SK-N-SH treated with all-trans-retinoic acid at 6 μM for 48 hours (cell line): ENCODE data around the gene FNDC8.

Source experiments
- ATAC-seq: fragments of 200-7000 bp; cut with Tn5 transposase; 3 replicates; pipeline ENCODE4 v1.9.1; 2020; ENCODE audit warnings: mild to moderate bottlenecking, moderate library complexity
- ARNTL ChIP-seq: fragments of 450-650 bp; formaldehyde crosslinking; IDR thresholded peaks from 2 replicates; pipeline ENCODE4 v1.5.0; 2020; ENCODE audit warnings: low read depth, mild to moderate bottlenecking, moderate library complexity, borderline replicate concordance
- BACH2 ChIP-seq: fragments of 250-450 bp; sonication (Bioruptor Pico); IDR thresholded peaks from 2 replicates; pipeline ENCODE4 v1.9.0; 2021; ENCODE audit warnings: mild to moderate bottlenecking, borderline replicate concordance
- CSDC2 ChIP-seq: fragments of 250-450 bp; sonication (Bioruptor Pico); IDR thresholded peaks from 2 replicates; pipeline ENCODE4 v1.5.0; 2020; ENCODE audit warnings: mild to moderate bottlenecking, moderate library complexity
- CSRNP3 ChIP-seq: fragments of 250-450 bp; sonication (Bioruptor Pico); IDR thresholded peaks from 2 replicates; pipeline ENCODE4 v1.5.1; 2021; ENCODE audit warnings: mild to moderate bottlenecking, moderate library complexity
- ESRRG ChIP-seq: fragments of 250-450 bp; sonication (Bioruptor Pico); IDR thresholded peaks from 2 replicates; pipeline ENCODE4 v1.6.1; 2021; ENCODE audit warnings: mild to moderate bottlenecking
- GLIS3 ChIP-seq: fragments of 250-450 bp; sonication (Bioruptor Pico); IDR thresholded peaks from 2 replicates; pipeline ENCODE4 v1.5.0; 2020; ENCODE audit warnings: mild to moderate bottlenecking, moderate library complexity
- OSR1 ChIP-seq: fragments of 250-450 bp; sonication (Bioruptor Pico); IDR thresholded peaks from 2 replicates; pipeline ENCODE4 v1.8.0; 2022; ENCODE audit warnings: moderate library complexity, mild to moderate bottlenecking, inconsistent platforms
- PATZ1 ChIP-seq: fragments of 250-450 bp; sonication (Bioruptor Pico); IDR thresholded peaks from 2 replicates; pipeline ENCODE4 v1.8.0; 2020; ENCODE audit warnings: mild to moderate bottlenecking, moderate library complexity, borderline replicate concordance
- RARB ChIP-seq: fragments of 250-450 bp; sonication (Bioruptor Pico); IDR thresholded peaks from 2 replicates; pipeline ENCODE4 v1.8.0; 2021; ENCODE audit warnings: mild to moderate bottlenecking, moderate library complexity
- SNAI2 ChIP-seq: fragments of 250-450 bp; sonication (Bioruptor Pico); IDR thresholded peaks from 2 replicates; pipeline ENCODE4 v1.5.0; 2020; ENCODE audit warnings: mild to moderate bottlenecking, moderate library complexity
- ZC3H10 ChIP-seq: fragments of 250-450 bp; sonication (Bioruptor Pico); IDR thresholded peaks from 2 replicates; pipeline ENCODE4 v1.5.1; 2021; ENCODE audit warnings: mild to moderate bottlenecking, moderate library complexity
- ZFP3 ChIP-seq: fragments of 250-450 bp; sonication (Bioruptor Pico); IDR thresholded peaks from 2 replicates; pipeline ENCODE4 v1.5.0; 2020; ENCODE audit warnings: mild to moderate bottlenecking, moderate library complexity
- ZFP30 ChIP-seq: fragments of 450-650 bp; formaldehyde crosslinking; IDR thresholded peaks from 2 replicates; pipeline ENCODE4 v1.5.0; 2022; ENCODE audit warnings: mild to moderate bottlenecking, moderate library complexity
- ZNF70 ChIP-seq: fragments of 450-650 bp; formaldehyde crosslinking; IDR thresholded peaks from 2 replicates; pipeline ENCODE4 v1.5.0; 2020; ENCODE audit warnings: mild to moderate bottlenecking, moderate library complexity
- ZNF8 ChIP-seq: fragments of 450-650 bp; formaldehyde crosslinking; IDR thresholded peaks from 2 replicates; pipeline ENCODE4 v1.5.0; 2020; ENCODE audit warnings: mild to moderate bottlenecking, moderate library complexity
- TF ChIP-seq, protein P1 (sequence below): fragments of 250-450 bp; sonication (Bioruptor Pico); IDR thresholded peaks from 2 replicates; pipeline ENCODE4 v1.5.0; 2020; ENCODE audit warnings: mild to moderate bottlenecking, moderate library complexity

The FNDC8 gene

GRCh38 chr17:35086164-35086563 is 35.3 kb upstream of the FNDC8 start:
- TF ChIP-seq, protein P1, sequence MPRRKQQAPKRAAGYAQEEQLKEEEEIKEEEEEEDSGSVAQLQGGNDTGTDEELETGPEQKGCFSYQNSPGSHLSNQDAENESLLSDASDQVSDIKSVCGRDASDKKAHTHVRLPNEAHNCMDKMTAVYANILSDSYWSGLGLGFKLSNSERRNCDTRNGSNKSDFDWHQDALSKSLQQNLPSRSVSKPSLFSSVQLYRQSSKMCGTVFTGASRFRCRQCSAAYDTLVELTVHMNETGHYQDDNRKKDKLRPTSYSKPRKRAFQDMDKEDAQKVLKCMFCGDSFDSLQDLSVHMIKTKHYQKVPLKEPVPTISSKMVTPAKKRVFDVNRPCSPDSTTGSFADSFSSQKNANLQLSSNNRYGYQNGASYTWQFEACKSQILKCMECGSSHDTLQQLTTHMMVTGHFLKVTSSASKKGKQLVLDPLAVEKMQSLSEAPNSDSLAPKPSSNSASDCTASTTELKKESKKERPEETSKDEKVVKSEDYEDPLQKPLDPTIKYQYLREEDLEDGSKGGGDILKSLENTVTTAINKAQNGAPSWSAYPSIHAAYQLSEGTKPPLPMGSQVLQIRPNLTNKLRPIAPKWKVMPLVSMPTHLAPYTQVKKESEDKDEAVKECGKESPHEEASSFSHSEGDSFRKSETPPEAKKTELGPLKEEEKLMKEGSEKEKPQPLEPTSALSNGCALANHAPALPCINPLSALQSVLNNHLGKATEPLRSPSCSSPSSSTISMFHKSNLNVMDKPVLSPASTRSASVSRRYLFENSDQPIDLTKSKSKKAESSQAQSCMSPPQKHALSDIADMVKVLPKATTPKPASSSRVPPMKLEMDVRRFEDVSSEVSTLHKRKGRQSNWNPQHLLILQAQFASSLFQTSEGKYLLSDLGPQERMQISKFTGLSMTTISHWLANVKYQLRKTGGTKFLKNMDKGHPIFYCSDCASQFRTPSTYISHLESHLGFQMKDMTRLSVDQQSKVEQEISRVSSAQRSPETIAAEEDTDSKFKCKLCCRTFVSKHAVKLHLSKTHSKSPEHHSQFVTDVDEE (CRISPR knock-in tag): no peak
- TF ChIP-seq, all 23 proteins: peak for 0
- no peak for ATAC-seq

GRCh38 chr17:35086931-35087573 is 34.4 kb upstream of the FNDC8 start:
- no peak for ATAC-seq
- TF ChIP-seq ESRRG: no peak

GRCh38 chr17:35087731-35088355 is 33.6 kb upstream of the FNDC8 start:
- TF ChIP-seq ESRRG: no peak
- no peak for TF ChIP-seq BACH2 (CRISPR knock-in tag)
- peak; percentile 3 for ATAC-seq

- peak; percentile 77 for ATAC-seq
Measured at GRCh38 chr17:35088356-35088880, 33.0 kb upstream of the FNDC8 start.

GRCh38 chr17:35088881-35089585 is 32.4 kb upstream of the FNDC8 start:
- ATAC-seq: peak; percentile 86
- TF ChIP-seq GLIS3 (CRISPR knock-in tag) (no peak), PATZ1 (CRISPR knock-in tag) (0 out of 2 replicates have a peak, but pooled peaks have one; percentile 2), ESRRG (no peak), RARB (CRISPR knock-in tag) (no peak), CSRNP3 (no peak)

More at GRCh38 chr17:35088356-35088880, 33.0 kb upstream of the FNDC8 start:
- no peak for TF ChIP-seq CSRNP3
- no peak for TF ChIP-seq RARB (CRISPR knock-in tag)
- 0 out of 2 replicates have a peak, but pooled peaks have one; percentile 16 for TF ChIP-seq PATZ1 (CRISPR knock-in tag)
- 0 out of 2 replicates have a peak, but pooled peaks have one; percentile 47 for TF ChIP-seq ZNF8 (CRISPR knock-in tag)
- TF ChIP-seq, all 23 proteins: peak for 2

- peak; percentile 1; the same call in 1 of the 3 replicates for ATAC-seq
- TF ChIP-seq BACH2 (CRISPR knock-in tag) (no peak), ZC3H10 (CRISPR knock-in tag) (no peak), CSRNP3 (no peak), ESRRG (no peak), ZNF8 (CRISPR knock-in tag) (no peak), CSDC2 (CRISPR knock-in tag) (no peak), GLIS3 (CRISPR knock-in tag) (no peak), ZNF70 (no peak), ZFP3 (CRISPR knock-in tag) (no peak), ZFP30 (CRISPR knock-in tag) (no peak), ARNTL (no peak), OSR1 (CRISPR knock-in tag) (no peak), SNAI2 (no peak), RARB (CRISPR knock-in tag) (no peak)
Measured at GRCh38 chr17:35089586-35090296, 31.7 kb upstream of the FNDC8 start.
